Measurements from ENCODE around the gene AGTR1.

Gene AGTR1

GRCh38 chr3:148697306-148698189, at the start of gene AGTR1:
Gene AGTR1, plus strand, starts transcription at chr3:148697903. Its CDS starts 43,133 bp downstream, at chr3:148741036.
- DNase-seq (ENCODE audit: low spot score): peak; percentile 31

GRCh38 chr3:148648685-148649352, 48.9 kb upstream of the AGTR1 start:
- peak; percentile 64 for DNase-seq (ENCODE audit: low spot score)

GRCh38 chr3:148651549-148651948, 46.2 kb upstream of the AGTR1 start:
- DNase-seq (ENCODE audit: low spot score): no peak

- no peak for DNase-seq (ENCODE audit: low spot score)
Measured at GRCh38 chr3:148654433-148654832, 43.3 kb upstream of the AGTR1 start.

- DNase-seq (ENCODE audit: low spot score): no peak
Measured at GRCh38 chr3:148657470-148657869, 40.2 kb upstream of the AGTR1 start.

GRCh38 chr3:148659512-148659911, 38.2 kb upstream of the AGTR1 start:
- DNase-seq (ENCODE audit: low spot score): no peak

GRCh38 chr3:148680289-148680688, 17.4 kb upstream of the AGTR1 start:
- no peak for DNase-seq (ENCODE audit: low spot score)

GRCh38 chr3:148681080-148681479, 16.6 kb upstream of the AGTR1 start:
- DNase-seq (ENCODE audit: low spot score): peak; percentile 3

- DNase-seq (ENCODE audit: low spot score): no peak
Measured at GRCh38 chr3:148682997-148683396, 14.7 kb upstream of the AGTR1 start.

GRCh38 chr3:148694116-148694515, 3.6 kb upstream of the AGTR1 start:
- DNase-seq (ENCODE audit: low spot score): no peak

GRCh38 chr3:148698190-148698810, 597 bp downstream of the AGTR1 start:
- no peak for DNase-seq (ENCODE audit: low spot score)

GRCh38 chr3:148705314-148705713, 7.6 kb downstream of the AGTR1 start:
- no peak for DNase-seq (ENCODE audit: low spot score)

- no peak for DNase-seq (ENCODE audit: low spot score)
Measured at GRCh38 chr3:148707601-148708380, 10.1 kb downstream of the AGTR1 start.

GRCh38 chr3:148708409-148708808, 10.7 kb downstream of the AGTR1 start:
- DNase-seq (ENCODE audit: low spot score): no peak

- DNase-seq (ENCODE audit: low spot score): no peak
Measured at GRCh38 chr3:148709560-148710253, 12.0 kb downstream of the AGTR1 start.

- DNase-seq (ENCODE audit: low spot score): no peak
Measured at GRCh38 chr3:148710665-148711064, 13.0 kb downstream of the AGTR1 start.

- peak; percentile 17 for DNase-seq (ENCODE audit: low spot score)
Measured at GRCh38 chr3:148711981-148712666, 14.4 kb downstream of the AGTR1 start.

GRCh38 chr3:148714521-148714920, 16.8 kb downstream of the AGTR1 start:
- no peak for DNase-seq (ENCODE audit: low spot score)

- no peak for DNase-seq (ENCODE audit: low spot score)
Measured at GRCh38 chr3:148716657-148717056, 19.0 kb downstream of the AGTR1 start.

- no peak for DNase-seq (ENCODE audit: low spot score)
Measured at GRCh38 chr3:148717885-148718561, 20.3 kb downstream of the AGTR1 start.

Measured in AG08395 (cell line).